ENCODE data around the gene PPP1R18. TPM values are rescaled to one million over a fixed set of nuclear protein-coding genes. Genes with fewer than 3 reads are reported as not detected.

PPP1R18 gene
- total and polyA plus RNA-seq, 9 of the 15 experiments (the other 6 are each of a cell fraction or from before 2014, with no cell fraction given): 12.0 to 99.2 (median 42.6) TPM

- TF ChIP-seq ZNF277 (CRISPR knock-in tag; IDR thresholded peaks at IDR 0.05; ENCODE audit: borderline replicate concordance) (no peak), ZC3H8 (IDR thresholded peaks at IDR 0.05) (no peak), ZNF174 (CRISPR knock-in tag; IDR thresholded peaks at IDR 0.05) (no peak), ZNF785 (CRISPR knock-in tag; IDR thresholded peaks at IDR 0.05) (no peak), ZNF146 (CRISPR knock-in tag; IDR thresholded peaks at IDR 0.05; ENCODE audit: unreplicated experiment) (no peak), SPI1 (IDR thresholded peaks at IDR 0.05; ENCODE audit: borderline replicate concordance, low read depth, low read length) (peak; percentile 90), HBP1 (CRISPR knock-in tag; IDR thresholded peaks at IDR 0.05) (peak; percentile 95), ZFP1 (CRISPR knock-in tag; IDR thresholded peaks at IDR 0.05) (0 out of 2 replicates have a peak, but pooled peaks have one; percentile 44), SIX5 (IDR thresholded peaks at IDR 0.05; ENCODE audit: borderline replicate concordance in 1 of 2, insufficient read depth in 1 of 2, low read depth in 1 of 2, low read length in 2 of 2) (no peak), ZNF239 (CRISPR knock-in tag; IDR thresholded peaks at IDR 0.05) (no peak), NCOA4 (IDR thresholded peaks at IDR 0.05; ENCODE audit: partially characterized antibody) (no peak), MNT (conservative IDR thresholded peaks at IDR 0.05) (peak; percentile 97 to 98), YBX1 (IDR thresholded peaks at IDR 0.05) (no peak), ZBED1 (IDR thresholded peaks at IDR 0.05) (no peak), ZNF274 (IDR thresholded peaks at IDR 0.05; ENCODE audit: borderline replicate concordance, low read depth, low read length) (no peak), RBM15 (IDR thresholded peaks at IDR 0.05; ENCODE audit: insufficient read depth, low read length) (no peak), RB1 (IDR thresholded peaks at IDR 0.05; ENCODE audit: low read depth) (peak; percentile 98), ZC3H4 (CRISPR knock-in tag; IDR thresholded peaks at IDR 0.05; ENCODE audit: borderline replicate concordance) (no peak; the same call in 1 of the 2 replicates), CEBPG (CRISPR knock-in tag; IDR thresholded peaks at IDR 0.05) (no peak), CEBPG (tag; conservative IDR thresholded peaks at IDR 0.05 in 1 of 2, IDR thresholded peaks at IDR 0.05 in 1 of 2) (no peak), FOXK1 (CRISPR knock-in tag; IDR thresholded peaks at IDR 0.05; ENCODE audit: borderline replicate concordance) (no peak; the same call in 1 of the 2 replicates), TSC22D4 (tag; IDR thresholded peaks at IDR 0.05) (no peak), GTF2F1 (IDR thresholded peaks at IDR 0.05; ENCODE audit: low read depth, low read length) (no peak), KLF6 (CRISPR knock-in tag; IDR thresholded peaks at IDR 0.05; ENCODE audit: borderline replicate concordance) (0 out of 2 replicates have a peak, but pooled peaks have one; percentile 48)
These were observed 35.0 kb upstream of the PPP1R18 start (continued) for GRCh38 chr6:30721198-30722024.
